T-helper 1 cell treated with Interleukin-12 subunit alpha and Interleukin-12 subunit beta and Interleukin-4 antibody, amounts not matched to agents 30 μg/mL and 1 μg/mL, for 36 hours (primary cell): ENCODE results near the gene PCLO.

Source experiments
- H3K27ac Mint-ChIP-seq: one replicate; pipeline ENCODE4 v1.8.0; 2021; ENCODE audit warnings: mild to moderate bottlenecking, mixed read lengths
- H3K27me3 Mint-ChIP-seq: one replicate; pipeline ENCODE4 v1.8.0; 2021; ENCODE audit warnings: low read depth, mixed read lengths
- H3K36me3 Mint-ChIP-seq: one replicate; pipeline ENCODE4 v1.8.0; 2021; ENCODE audit warnings: low read depth, mixed read lengths
- H3K4me1 Mint-ChIP-seq: one replicate; pipeline ENCODE4 v1.8.0; 2021; ENCODE audit warnings: low read depth, mixed read lengths
- H3K4me3 Mint-ChIP-seq: one replicate; pipeline ENCODE4 v1.8.0; 2021; ENCODE audit warnings: mild to moderate bottlenecking, moderate library complexity, mixed read lengths
- H3K9me3 Mint-ChIP-seq: one replicate; pipeline ENCODE4 v1.8.0; 2021; ENCODE audit warnings: mixed read lengths

The PCLO gene

DNA sequence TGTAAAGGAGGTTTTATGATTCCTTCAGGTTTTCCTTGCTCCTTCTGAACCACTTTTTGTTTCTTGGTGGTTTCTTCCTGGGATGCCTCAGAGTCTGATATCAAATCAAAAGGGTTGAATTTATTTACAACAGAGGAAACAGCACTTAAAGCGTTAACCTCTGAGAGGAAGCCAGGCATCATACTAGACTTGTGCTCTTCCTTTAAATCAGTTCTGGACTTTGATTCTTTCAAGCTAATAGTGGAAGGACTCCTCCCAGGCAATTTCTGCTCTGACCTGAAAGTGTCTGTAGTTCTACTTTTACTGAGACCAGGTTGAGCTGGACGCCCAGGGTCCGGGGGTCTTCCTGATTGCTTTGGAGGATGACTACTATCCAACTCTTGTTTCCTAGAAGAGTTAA is 6.7 kb downstream of the PCLO start:
- H3K4me3 Mint-ChIP-seq = no peak overlapping the region
- no peaks in the 10 kb centered on the region for H3K9me3 Mint-ChIP-seq
- no peak overlapping the region for H3K27ac Mint-ChIP-seq
- H3K4me1 Mint-ChIP-seq = no peaks in the 10 kb centered on the region
- H3K27me3 Mint-ChIP-seq = peaks cover under 1% of the 10 kb centered on the region
- H3K36me3 Mint-ChIP-seq = no peaks in the 10 kb centered on the region

DNA sequence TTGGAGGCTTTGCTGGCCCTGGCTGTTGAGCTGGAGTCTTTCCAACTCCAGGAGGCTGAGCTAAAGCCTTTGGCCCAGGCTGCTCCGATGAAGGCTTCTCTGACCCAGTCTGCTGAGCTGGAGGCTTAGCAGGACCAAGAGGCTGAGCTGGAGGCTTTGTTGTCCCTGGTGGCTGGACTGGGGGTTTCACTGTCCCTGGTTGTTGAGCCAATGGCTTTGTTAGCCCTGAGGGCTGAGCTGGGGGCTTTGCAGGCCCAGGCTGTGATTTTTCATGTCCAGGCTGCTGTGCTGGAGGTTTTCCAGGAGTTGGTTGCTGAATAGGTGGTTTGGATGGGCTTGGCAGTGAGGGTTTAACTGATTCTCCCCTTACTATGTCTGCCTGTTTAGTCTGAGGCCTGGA is 7.3 kb downstream of the PCLO start:
- H3K27ac Mint-ChIP-seq = no peak overlapping the region
- H3K36me3 Mint-ChIP-seq = no peaks in the 10 kb centered on the region
- no peak overlapping the region for H3K4me3 Mint-ChIP-seq
- no peaks in the 10 kb centered on the region for H3K4me1 Mint-ChIP-seq
- H3K27me3 Mint-ChIP-seq = no peaks in the 10 kb centered on the region
- no peaks in the 10 kb centered on the region for H3K9me3 Mint-ChIP-seq

DNA sequence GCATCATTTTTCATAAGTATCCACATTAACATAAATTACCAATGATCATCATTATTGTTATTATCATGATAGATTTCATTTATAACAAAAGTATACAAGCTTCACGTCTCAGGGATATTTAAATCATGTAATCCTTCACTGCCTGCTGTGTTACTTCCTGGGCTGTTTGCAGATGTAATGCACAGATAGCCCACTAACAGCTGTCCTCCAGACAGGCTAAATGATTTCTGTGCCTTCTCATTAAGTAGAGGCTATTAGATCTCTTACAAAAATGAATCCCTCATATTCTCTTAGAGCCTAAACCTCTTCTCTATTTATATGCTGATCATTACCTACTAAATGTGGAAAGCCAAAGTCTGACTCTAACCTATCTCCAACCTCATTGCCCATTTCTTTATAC is 9.3 kb downstream of the PCLO start:
- Mint-ChIP-seq H3K4me3 (no peak overlapping the region), H3K9me3 (no peaks in the 10 kb centered on the region), H3K36me3 (no peaks in the 10 kb centered on the region), H3K27me3 (no peaks in the 10 kb centered on the region), H3K4me1 (no peaks in the 10 kb centered on the region), H3K27ac (no peak overlapping the region)

DNA sequence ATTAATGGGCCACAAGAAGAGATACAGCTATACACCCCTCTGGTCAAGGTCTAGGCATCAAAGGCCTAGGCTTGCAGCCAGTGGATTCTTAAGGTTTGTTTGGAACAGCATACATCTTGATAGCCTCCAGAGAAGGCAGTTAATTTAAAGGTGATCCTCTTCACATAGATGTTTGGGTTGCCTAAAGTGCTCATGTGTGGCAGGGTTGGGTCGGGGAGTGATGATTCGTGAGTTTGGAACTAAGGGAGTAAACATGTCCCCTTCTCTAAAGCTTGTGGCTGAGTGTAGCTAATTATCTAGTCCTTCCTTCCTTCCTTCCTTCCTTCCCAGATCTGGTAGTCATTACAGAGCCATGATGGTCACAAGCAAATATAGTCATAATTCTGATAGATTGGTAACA is 12.4 kb downstream of the PCLO start:
- no peaks in the 10 kb centered on the region for H3K27me3 Mint-ChIP-seq
- no peaks in the 10 kb centered on the region for H3K4me1 Mint-ChIP-seq
- no peaks in the 10 kb centered on the region for H3K36me3 Mint-ChIP-seq
- H3K27ac Mint-ChIP-seq = no peak overlapping the region
- no peak overlapping the region for H3K4me3 Mint-ChIP-seq
- H3K9me3 Mint-ChIP-seq = no peaks in the 10 kb centered on the region

DNA sequence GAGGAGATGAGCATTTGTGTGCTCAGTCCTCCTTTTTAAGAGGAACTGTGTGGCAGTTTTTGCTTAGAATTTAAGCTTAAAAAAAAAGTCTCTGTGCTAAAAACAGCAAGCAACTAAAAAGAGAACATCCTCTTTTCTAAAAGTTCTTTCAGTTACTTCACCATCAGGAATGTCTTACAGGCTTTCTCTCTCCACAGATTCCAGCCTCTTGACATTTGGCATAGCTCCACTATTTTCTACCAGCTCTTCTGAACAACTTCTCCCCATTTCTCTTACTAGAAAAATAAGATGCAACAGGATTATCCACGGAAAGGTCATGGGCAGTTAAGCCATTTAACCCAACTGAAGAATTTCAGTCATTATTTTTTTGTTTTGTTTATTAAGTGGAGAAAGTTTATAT is 13.2 kb downstream of the PCLO start:
- Mint-ChIP-seq H3K36me3 (no peaks in the 10 kb centered on the region), H3K4me3 (no peak overlapping the region), H3K27ac (no peak overlapping the region), H3K9me3 (no peaks in the 10 kb centered on the region), H3K27me3 (no peaks in the 10 kb centered on the region), H3K4me1 (no peaks in the 10 kb centered on the region)

DNA sequence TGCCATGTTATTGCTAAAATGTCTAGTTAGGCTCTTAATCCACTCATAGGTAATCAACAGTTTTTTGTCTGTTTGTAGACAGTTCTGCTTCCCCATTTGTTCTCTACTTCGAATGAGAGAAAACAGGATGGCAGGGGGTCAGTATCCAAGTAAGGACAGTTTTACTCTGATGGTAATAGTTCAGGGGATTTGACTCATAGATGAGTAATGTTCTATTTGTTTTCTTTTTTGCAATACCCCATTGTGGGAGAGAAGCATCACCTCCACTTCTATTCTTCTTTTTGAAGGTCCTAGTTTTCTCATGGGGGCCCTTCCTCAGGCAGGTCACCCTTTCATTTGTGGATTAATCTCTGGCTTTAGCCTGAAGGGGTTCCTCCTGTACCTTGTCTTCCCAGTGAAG is 13.9 kb downstream of the PCLO start:
- no peak overlapping the region for H3K4me3 Mint-ChIP-seq
- H3K9me3 Mint-ChIP-seq = no peaks in the 10 kb centered on the region
- H3K27ac Mint-ChIP-seq = no peak overlapping the region
- H3K36me3 Mint-ChIP-seq = no peaks in the 10 kb centered on the region
- H3K4me1 Mint-ChIP-seq = no peaks in the 10 kb centered on the region
- no peaks in the 10 kb centered on the region for H3K27me3 Mint-ChIP-seq

DNA sequence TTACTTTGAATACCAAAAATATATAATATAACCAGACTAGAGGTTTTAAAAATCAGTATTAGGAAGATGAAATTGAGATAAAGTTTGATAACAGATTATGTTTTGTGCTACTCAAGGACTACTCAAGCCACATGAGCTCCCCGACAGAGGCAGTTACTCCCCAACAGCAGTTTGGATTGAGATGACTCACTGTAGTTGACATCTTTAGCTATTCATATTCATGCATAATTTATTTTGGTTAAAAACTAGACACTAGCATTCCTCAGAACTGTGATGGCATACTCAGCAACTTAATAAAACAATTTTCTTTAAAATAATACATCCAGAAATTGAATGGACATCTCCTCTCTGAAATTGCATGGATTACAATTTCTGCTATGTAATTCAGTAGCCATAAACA is 19.6 kb downstream of the PCLO start:
- Mint-ChIP-seq H3K9me3 (no peaks in the 10 kb centered on the region), H3K27me3 (no peaks in the 10 kb centered on the region), H3K27ac (no peak overlapping the region), H3K4me3 (no peak overlapping the region), H3K36me3 (no peaks in the 10 kb centered on the region), H3K4me1 (no peaks in the 10 kb centered on the region)

DNA sequence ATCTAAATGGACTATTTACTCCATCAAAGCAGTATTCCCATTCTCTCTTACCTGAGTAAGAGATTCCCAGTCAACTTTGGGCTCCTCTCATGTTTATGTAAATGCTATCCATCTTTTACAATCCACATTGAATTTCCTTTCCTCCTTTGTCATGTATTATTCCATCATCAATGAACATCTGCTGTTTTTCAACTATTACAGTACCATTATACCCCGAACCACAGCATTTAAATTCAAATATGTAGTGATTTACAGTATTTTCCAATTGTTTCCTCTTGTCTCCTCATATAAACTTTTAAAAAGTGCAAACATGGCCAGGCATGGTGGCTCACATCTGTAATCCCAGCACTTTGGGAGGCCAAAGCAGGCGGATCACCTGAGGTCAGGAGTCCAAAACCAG is 20.3 kb downstream of the PCLO start:
- Mint-ChIP-seq H3K9me3 (no peaks in the 10 kb centered on the region), H3K36me3 (no peaks in the 10 kb centered on the region), H3K27ac (no peak overlapping the region), H3K27me3 (no peaks in the 10 kb centered on the region), H3K4me1 (no peaks in the 10 kb centered on the region), H3K4me3 (no peak overlapping the region)

DNA sequence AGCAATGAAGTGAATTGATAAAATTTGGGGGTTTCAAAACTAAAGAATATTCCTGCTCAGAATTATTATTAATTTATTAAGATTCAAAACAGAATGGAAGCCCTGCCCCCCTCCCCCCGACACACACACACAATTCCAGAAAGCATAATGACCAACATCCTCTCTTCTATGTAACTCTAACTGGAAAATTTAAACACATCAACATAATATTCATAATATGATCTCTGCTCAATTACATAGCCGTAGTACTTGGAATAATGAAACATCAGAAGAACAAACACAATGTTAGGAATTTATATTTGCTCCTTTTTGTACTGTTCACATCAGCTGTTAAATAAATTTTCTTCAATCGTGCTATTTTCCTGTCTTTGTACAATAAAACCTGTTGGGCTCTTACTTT is 20.8 kb downstream of the PCLO start:
- Mint-ChIP-seq H3K36me3 (no peaks in the 10 kb centered on the region), H3K27ac (no peak overlapping the region), H3K9me3 (no peaks in the 10 kb centered on the region), H3K4me1 (no peaks in the 10 kb centered on the region), H3K27me3 (no peaks in the 10 kb centered on the region), H3K4me3 (no peak overlapping the region)

DNA sequence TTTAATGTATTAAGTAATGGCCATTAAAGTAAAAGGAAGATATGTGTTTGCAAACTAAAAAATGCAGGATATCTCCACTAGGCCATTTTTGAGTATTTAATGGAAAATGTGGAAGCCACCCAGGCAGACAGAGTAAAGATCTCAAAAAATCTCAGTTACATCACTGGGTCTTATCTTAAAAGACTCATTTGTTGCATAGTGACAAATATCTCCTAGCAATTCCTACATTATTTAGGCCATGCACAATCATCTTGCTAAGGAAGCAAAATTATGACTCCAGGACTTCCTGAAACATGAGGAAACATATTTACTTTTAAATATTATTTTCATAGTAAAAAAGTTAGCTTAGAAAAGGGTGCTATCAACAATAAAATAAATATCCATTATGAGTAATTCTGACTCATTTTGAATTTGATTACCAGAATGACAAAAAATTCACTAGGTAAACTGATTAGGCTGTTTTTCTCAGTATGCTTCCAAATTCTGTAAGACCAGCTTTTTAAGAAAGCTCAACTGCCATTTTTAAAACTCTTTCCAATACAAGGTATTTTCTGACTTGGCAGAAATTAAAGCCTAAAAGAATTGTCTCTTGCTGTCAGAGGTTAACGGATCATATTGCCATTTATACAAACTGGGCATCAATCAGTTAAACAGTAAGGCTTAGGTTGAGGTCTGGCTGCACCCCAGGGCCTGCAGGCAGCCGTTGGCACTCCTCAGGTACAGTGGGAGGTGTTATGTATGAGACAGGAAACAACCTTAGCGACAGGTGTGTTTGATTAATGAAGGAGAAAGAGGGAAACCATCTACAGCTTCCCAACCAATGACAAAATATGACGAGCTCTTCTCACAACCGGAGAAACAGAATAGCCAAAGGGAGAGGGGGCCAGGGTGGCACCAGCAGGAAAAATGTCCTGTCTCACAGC is 31.8 kb downstream of the PCLO start:
- no peaks in the 10 kb centered on the region for H3K9me3 Mint-ChIP-seq
- H3K27ac Mint-ChIP-seq = no peak overlapping the region
- no peaks in the 10 kb centered on the region for H3K27me3 Mint-ChIP-seq
- H3K4me3 Mint-ChIP-seq = no peak overlapping the region
- no peaks in the 10 kb centered on the region for H3K4me1 Mint-ChIP-seq
- H3K36me3 Mint-ChIP-seq = no peaks in the 10 kb centered on the region

DNA sequence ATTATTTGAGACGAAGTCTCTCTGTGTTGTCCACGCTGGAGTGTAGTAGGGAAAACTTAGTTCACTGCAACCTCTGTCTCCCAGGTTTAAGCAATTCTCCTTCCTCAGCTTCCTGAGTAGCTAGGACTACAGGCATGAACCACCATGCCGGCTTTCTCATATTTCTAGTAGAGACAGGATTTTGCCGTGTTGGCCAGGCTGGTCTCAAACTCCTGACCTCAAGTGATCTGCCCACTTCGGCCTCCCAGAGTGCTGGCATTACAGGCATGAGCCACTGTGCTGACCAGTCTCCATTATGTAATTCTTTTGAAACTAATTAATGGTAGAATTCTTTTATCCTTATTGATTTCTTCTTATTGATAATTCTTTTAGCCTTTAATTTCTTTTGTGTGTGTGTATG is 32.5 kb downstream of the PCLO start:
- H3K27me3 Mint-ChIP-seq = no peaks in the 10 kb centered on the region
- H3K9me3 Mint-ChIP-seq = no peaks in the 10 kb centered on the region
- H3K27ac Mint-ChIP-seq = no peak overlapping the region
- no peaks in the 10 kb centered on the region for H3K36me3 Mint-ChIP-seq
- no peaks in the 10 kb centered on the region for H3K4me1 Mint-ChIP-seq
- no peak overlapping the region for H3K4me3 Mint-ChIP-seq

DNA sequence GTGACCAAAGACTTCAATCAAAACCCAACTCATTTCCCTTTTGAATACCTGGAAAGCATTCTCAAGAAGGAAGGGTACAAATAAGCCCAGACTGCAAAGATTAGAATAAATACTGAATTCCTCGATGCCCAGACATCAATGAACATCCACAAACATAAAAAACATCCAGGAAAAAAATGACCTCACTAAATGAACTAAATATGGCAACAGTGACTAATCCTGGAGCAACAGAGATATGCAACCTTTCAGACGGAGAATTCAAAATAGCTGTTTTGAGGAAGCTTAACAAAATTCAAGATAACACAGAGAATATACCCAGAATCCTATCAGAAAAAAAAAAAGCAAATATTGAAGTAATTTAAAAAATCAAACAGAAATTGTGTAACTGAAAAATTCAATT is 43.2 kb downstream of the PCLO start:
- Mint-ChIP-seq H3K27ac (no peak overlapping the region), H3K4me1 (no peaks in the 10 kb centered on the region), H3K27me3 (no peaks in the 10 kb centered on the region), H3K9me3 (peaks cover 25% of the 10 kb centered on the region), H3K36me3 (no peaks in the 10 kb centered on the region), H3K4me3 (no peak overlapping the region)

DNA sequence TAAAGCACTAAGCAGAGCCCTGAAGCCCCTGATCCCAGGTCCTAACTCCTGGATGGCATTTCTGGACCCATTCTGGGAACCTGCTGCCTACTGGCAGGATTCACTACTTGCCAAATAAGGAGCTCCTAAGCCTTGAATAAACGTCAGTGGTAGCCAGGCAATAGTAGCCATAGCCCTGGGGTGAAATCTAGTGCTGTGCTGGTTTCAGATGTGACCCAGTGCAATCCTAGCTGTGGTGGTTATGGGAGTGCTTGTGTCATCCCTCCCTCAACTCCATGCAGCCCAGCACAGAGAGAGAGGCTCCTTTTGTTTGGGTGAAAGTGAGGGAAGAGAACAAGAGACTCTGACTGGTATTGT is 43.7 kb downstream of the PCLO start:
- no peak overlapping the region for H3K4me3 Mint-ChIP-seq
- H3K9me3 Mint-ChIP-seq = peaks cover 25% of the 10 kb centered on the region
- H3K4me1 Mint-ChIP-seq = no peaks in the 10 kb centered on the region
- H3K27ac Mint-ChIP-seq = no peak overlapping the region
- no peaks in the 10 kb centered on the region for H3K27me3 Mint-ChIP-seq
- no peaks in the 10 kb centered on the region for H3K36me3 Mint-ChIP-seq

DNA sequence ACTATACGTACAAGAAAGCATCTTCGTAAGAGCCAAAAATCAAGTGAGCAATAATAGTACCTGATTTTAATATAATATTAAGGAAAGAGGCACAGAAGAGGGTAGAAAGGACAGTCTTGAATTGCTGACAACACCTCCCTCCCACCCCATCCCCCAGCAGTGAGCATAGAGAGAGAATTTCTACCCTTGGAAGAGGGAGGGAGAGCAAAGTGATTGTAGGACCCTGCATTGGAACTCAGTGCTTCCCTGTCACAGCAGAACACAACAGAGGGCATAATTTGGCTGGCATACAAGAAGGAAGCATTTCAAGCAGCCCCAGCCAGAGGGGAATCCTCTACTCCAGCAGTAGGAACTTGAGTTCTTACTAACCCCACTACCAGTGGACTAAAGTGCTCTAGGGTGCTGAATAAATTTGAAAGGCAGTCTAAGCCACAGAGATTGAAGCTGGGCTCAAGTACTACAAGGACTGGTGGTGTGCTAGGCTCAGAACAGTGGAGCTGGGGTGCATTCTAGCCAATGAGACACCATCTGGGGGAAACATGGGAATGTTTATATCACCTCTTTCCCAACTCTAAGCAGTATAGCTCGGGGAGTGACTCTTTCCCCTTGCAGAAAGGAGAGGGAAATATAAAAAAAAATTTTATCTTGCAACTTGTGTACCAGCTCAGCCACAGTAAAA is 44.2 kb downstream of the PCLO start:
- no peak overlapping the region for H3K27ac Mint-ChIP-seq
- peaks cover 25% of the 10 kb centered on the region for H3K9me3 Mint-ChIP-seq
- H3K4me3 Mint-ChIP-seq = no peak overlapping the region
- no peaks in the 10 kb centered on the region for H3K4me1 Mint-ChIP-seq
- H3K36me3 Mint-ChIP-seq = no peaks in the 10 kb centered on the region
- H3K27me3 Mint-ChIP-seq = no peaks in the 10 kb centered on the region

DNA sequence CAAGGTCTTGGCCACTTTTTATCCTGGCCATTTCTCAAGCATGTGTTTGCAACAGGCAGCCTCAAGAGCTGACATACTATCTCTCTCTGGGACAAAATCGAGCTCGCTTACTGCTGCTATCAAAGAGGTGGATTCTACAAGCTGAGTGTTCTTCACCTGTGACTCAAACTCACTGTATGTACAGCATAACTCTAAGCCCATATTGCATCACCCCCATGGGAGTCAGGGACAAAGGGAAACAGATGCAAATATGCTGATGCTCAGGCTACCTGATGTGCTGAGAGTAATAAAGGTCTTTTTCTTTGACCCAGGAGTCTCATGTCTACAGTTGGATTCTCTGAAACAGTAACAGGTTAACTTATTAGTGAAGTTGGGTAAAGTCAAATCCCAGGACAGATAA is 45.2 kb downstream of the PCLO start:
- Mint-ChIP-seq H3K4me3 (no peak overlapping the region), H3K9me3 (peaks cover 19% of the 10 kb centered on the region), H3K4me1 (no peaks in the 10 kb centered on the region), H3K27me3 (no peaks in the 10 kb centered on the region), H3K27ac (no peak overlapping the region), H3K36me3 (no peaks in the 10 kb centered on the region)
